SU-DHL-6 (cell line): ENCODE data around the gene SNX9.

Experiments
- H2AFZ ChIP-seq: fragments of 200-600 bp; sonication (generic); 2 replicates; pipeline ENCODE4 v1.6.1; 2014; ENCODE audit warnings: low read depth, mild to moderate bottlenecking, moderate library complexity, mixed read lengths, antibody characterized with exemption, low read length; ENCODE audit not compliant: severe bottlenecking
- H3F3A ChIP-seq: fragments of 200-600 bp; shearing (Covaris generic); 2 replicates; pipeline ENCODE4 v1.6.0; 2016; ENCODE audit warnings: antibody characterized with exemption, mild to moderate bottlenecking; ENCODE audit not compliant: insufficient read depth
- H3K27ac ChIP-seq: fragments of 200-600 bp; sonication (generic); 2 replicates; pipeline ENCODE4 v1.5.1; 2016; ENCODE audit warnings: low read depth, mild to moderate bottlenecking, low read length, moderate library complexity, mixed read lengths
- H3K27me3 ChIP-seq: fragments of 200-600 bp; sonication (generic), shearing (Covaris generic); 2 replicates; pipeline ENCODE4 v1.6.0; 2014; ENCODE audit warnings: mild to moderate bottlenecking, low read length
- H3K36me3 ChIP-seq: fragments of 200-600 bp; sonication (generic); 2 replicates; pipeline ENCODE4 v1.6.1; 2014; ENCODE audit warnings: mild to moderate bottlenecking, low read length, mixed read lengths
- H3K4me2 ChIP-seq: fragments of 300-600, 200-600 bp; shearing (Covaris generic), sonication (generic); 2 replicates; pipeline ENCODE4 v1.6.0; 2014; ENCODE audit warnings: low read length, low read depth, mild to moderate bottlenecking; ENCODE audit not compliant: poor library complexity, severe bottlenecking
- H3K4me3 ChIP-seq: fragments of 200-600 bp; sonication (generic); 2 replicates; pipeline ENCODE4 v1.5.1; 2014; ENCODE audit warnings: antibody characterized with exemption, low read length, mild to moderate bottlenecking, mixed read lengths; ENCODE audit not compliant: insufficient read depth, poor library complexity, severe bottlenecking
- H3K79me2 ChIP-seq: fragments of 200-600 bp; sonication (generic); 2 replicates; pipeline ENCODE4 v1.6.1; 2014; ENCODE audit warnings: mild to moderate bottlenecking, low read length, moderate library complexity; ENCODE audit not compliant: insufficient read depth
- H3K9ac ChIP-seq: fragments of 200-600 bp; sonication (generic); 2 replicates; pipeline ENCODE4 v1.7.0; 2014; ENCODE audit warnings: mild to moderate bottlenecking, low read length
- H3K9me2 ChIP-seq: fragments of 200-600 bp; sonication (generic); replicated peaks from 2 replicates; pipeline ENCODE4 v1.6.1; 2014; ENCODE audit warnings: low read length; ENCODE audit not compliant: insufficient read depth
- H3K9me3 ChIP-seq: fragments of 200-600 bp; sonication (generic); 2 replicates; pipeline ENCODE4 v1.6.1; 2014; ENCODE audit warnings: low read length, mixed read lengths; ENCODE audit not compliant: insufficient read depth
- H4K20me1 ChIP-seq: fragments of 200-600 bp; sonication (generic); 2 replicates; pipeline ENCODE4 v1.6.1; 2014; ENCODE audit warnings: low read depth, mild to moderate bottlenecking, antibody characterized with exemption, low read length, moderate library complexity, mixed read lengths
- EZH2phosphoT487 ChIP-seq: fragments of 200-600 bp; sonication (generic), shearing (Covaris generic); conservative IDR thresholded peaks from 2 replicates; pipeline ENCODE4 v1.6.1; 2018; ENCODE audit warnings: mild to moderate bottlenecking, antibody characterized with exemption, low read length, moderate library complexity, mixed read lengths
- TF ChIP-seq, protein P1 (sequence below): fragments of 200-600 bp; sonication (generic); IDR thresholded peaks from one replicate; pipeline ENCODE4 v1.5.1; 2017; ENCODE audit warnings: antibody characterized with exemption, mild to moderate bottlenecking, low read length, moderate library complexity; ENCODE audit not compliant: insufficient read depth, poor library complexity, severe bottlenecking

Gene SNX9

DNA sequence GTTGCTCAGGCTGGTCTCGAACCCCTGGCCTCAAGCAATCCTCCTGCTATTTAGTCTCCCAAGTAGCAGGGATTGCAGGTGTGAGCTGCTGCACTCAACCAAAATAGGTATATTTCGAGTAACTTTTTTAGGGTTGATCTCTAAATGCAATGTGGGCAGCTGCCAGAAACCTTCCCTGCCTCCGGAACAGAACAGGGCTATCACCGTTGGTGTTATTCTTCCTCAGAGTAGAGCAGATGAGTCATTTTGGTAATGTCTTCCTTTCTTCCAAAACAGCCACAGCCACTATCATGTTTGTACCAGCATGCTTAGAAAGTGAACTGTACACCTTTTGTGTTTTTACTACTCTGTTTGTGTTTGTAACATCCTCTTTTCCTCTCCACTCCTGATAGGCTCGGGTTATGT, 44.1 kb downstream of the SNX9 start:
- Histone ChIP-seq H2AFZ (no peak overlapping the region), H3K4me3 (no peak overlapping the region), H3K27me3 (no peaks in the 10 kb centered on the region), H3K27ac (no peak overlapping the region), H4K20me1 (no peaks in the 10 kb centered on the region), H3K9me2 (no peaks in the 10 kb centered on the region), H3K36me3 (no peaks in the 10 kb centered on the region), H3F3A (no peaks in the 10 kb centered on the region), H3K4me2 (no peak overlapping the region), H3K79me2 (no peaks in the 10 kb centered on the region), H3K9me3 (no peaks in the 10 kb centered on the region), H3K9ac (no peak overlapping the region)
- TF ChIP-seq, protein P1, sequence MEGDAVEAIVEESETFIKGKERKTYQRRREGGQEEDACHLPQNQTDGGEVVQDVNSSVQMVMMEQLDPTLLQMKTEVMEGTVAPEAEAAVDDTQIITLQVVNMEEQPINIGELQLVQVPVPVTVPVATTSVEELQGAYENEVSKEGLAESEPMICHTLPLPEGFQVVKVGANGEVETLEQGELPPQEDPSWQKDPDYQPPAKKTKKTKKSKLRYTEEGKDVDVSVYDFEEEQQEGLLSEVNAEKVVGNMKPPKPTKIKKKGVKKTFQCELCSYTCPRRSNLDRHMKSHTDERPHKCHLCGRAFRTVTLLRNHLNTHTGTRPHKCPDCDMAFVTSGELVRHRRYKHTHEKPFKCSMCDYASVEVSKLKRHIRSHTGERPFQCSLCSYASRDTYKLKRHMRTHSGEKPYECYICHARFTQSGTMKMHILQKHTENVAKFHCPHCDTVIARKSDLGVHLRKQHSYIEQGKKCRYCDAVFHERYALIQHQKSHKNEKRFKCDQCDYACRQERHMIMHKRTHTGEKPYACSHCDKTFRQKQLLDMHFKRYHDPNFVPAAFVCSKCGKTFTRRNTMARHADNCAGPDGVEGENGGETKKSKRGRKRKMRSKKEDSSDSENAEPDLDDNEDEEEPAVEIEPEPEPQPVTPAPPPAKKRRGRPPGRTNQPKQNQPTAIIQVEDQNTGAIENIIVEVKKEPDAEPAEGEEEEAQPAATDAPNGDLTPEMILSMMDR, result no peak
- TF ChIP-seq EZH2phosphoT487, result no peak

DNA sequence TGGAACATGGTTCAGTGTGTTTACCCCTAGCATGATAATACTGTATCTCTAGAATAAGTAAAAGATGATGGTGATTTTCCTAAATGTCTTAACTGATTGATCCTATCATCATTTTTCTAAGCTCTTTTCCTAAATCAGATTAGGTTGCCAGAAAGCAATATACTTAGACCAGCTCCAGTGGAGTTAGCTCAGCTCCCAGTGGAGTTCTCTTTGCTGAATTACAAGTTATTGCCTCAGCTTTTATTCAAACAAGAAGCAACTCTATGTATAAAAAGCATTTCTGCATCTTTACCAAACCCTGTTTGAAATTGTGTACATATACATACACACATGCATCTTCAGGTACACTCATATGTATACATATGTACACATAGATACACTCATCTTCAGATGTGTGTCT, 44.9 kb downstream of the SNX9 start:
- H3K9me2 ChIP-seq, result no peaks in the 10 kb centered on the region
- TF ChIP-seq, protein P1, result no peak
- no peak for TF ChIP-seq EZH2phosphoT487
- H3K27ac ChIP-seq, result no peak overlapping the region

GRCh38 chr6:157868835-157869234, 45.8 kb downstream of the SNX9 start:
- no peaks in the 10 kb centered on the region for H3K79me2 ChIP-seq
- no peaks in the 10 kb centered on the region for H3K36me3 ChIP-seq
- no peaks in the 10 kb centered on the region for H3F3A ChIP-seq
- no peaks in the 10 kb centered on the region for H4K20me1 ChIP-seq
- no peaks in the 10 kb centered on the region for H3K9me3 ChIP-seq
- no peak overlapping the region for H2AFZ ChIP-seq
- no peak overlapping the region for H3K27ac ChIP-seq
- H3K9me2 ChIP-seq, result no peaks in the 10 kb centered on the region
- no peak overlapping the region for H3K4me2 ChIP-seq
- TF ChIP-seq, protein P1, result no peak
- TF ChIP-seq EZH2phosphoT487, result no peak
- no peaks in the 10 kb centered on the region for H3K27me3 ChIP-seq
- H3K9ac ChIP-seq, result no peak overlapping the region
- no peak overlapping the region for H3K4me3 ChIP-seq

More for the DNA sequence above, 44.9 kb downstream of the SNX9 start:
- no peaks in the 10 kb centered on the region for H3K79me2 ChIP-seq
- H3F3A ChIP-seq, result no peaks in the 10 kb centered on the region
- H3K4me2 ChIP-seq, result no peak overlapping the region
- H3K36me3 ChIP-seq, result no peaks in the 10 kb centered on the region
- H3K9ac ChIP-seq, result no peak overlapping the region
- H2AFZ ChIP-seq, result no peak overlapping the region
- H4K20me1 ChIP-seq, result no peaks in the 10 kb centered on the region
- H3K4me3 ChIP-seq, result no peak overlapping the region
- no peaks in the 10 kb centered on the region for H3K9me3 ChIP-seq
- H3K27me3 ChIP-seq, result no peaks in the 10 kb centered on the region
